B cell (primary cell): Measurements from ENCODE around the gene CRHR2. TPM values are rescaled to one million over a fixed set of nuclear protein-coding genes. Genes with fewer than 3 reads are reported as not detected.

Experiments
- ATAC-seq: fragments of 200-7000 bp; cut with Tn5 transposase; one replicate; pipeline ENCODE4 v1.10.0; 2021; ENCODE audit warnings: low read depth, mild to moderate bottlenecking, moderate number of reproducible peaks, moderate library complexity
- CTCF ChIA-PET: fragments of 350-600 bp; sonication (Branson Sonifier 250); formaldehyde crosslinking; loops from one replicate; lab custom pipeline; 2021; ENCODE audit warnings: antibody characterized with exemption, inconsistent platforms; lab: Charles Lee
- POLR2A ChIA-PET: fragments of 350-600 bp; sonication (Branson Sonifier 250); formaldehyde crosslinking; loops from one replicate; lab custom pipeline; 2021; ENCODE audit warnings: antibody characterized with exemption; lab: Charles Lee
- DNase-seq: peaks from one replicate; pipeline ENCODE4 v3.0.0; 2013
- H2AFZ ChIP-seq: 2 replicates; pipeline ENCODE4 v1.6.1; 2012; ENCODE audit warnings: mild to moderate bottlenecking, low read depth, low read length; ENCODE audit not compliant: insufficient read depth, poor library complexity, severe bottlenecking
- H3K27ac ChIP-seq, 2 donors: 1 replicate in 1 of 2; 2 replicates in 1 of 2; pipeline ENCODE4 v1.5.1; 2012 to 2013; ENCODE audit warnings: low read length in 2 of 2, mild to moderate bottlenecking in 2 of 2, moderate library complexity in 1 of 2
- H3K27me3 ChIP-seq, 4 experiments: fragments of 200-600 bp in 1 of 4; sonication (generic) in 1 of 4; replicated peaks in 1 of 4; 1 replicate in 2 of 4; 2 replicates in 2 of 4; pipeline versions ENCODE4 v1.6.1 to v1.7.0; 2013 to 2016; ENCODE audit warnings: low read length in 3 of 4, mild to moderate bottlenecking in 2 of 4, mixed read lengths in 1 of 4, moderate library complexity in 1 of 4; ENCODE audit not compliant: insufficient read depth in 4 of 4, control insufficient read depth in 3 of 4; ENCODE audit errors: control extremely low read depth in 1 of 4
- H3K36me3 ChIP-seq, 2 experiments: replicated peaks in 1 of 2; 1 replicate in 1 of 2; 2 replicates in 1 of 2; pipeline versions ENCODE4 v1.6.1 to v1.7.1; 2013; ENCODE audit warnings: low read length in 1 of 2; ENCODE audit not compliant: insufficient read depth in 2 of 2, control insufficient read depth in 1 of 2; ENCODE audit errors: control extremely low read depth in 1 of 2, extremely low read depth in 1 of 2
- H3K4me1 ChIP-seq, 2 donors: fragments of 200-600 bp in 1 of 2; sonication (generic) in 1 of 2; 1 replicate in 1 of 2; 2 replicates in 1 of 2; pipeline versions ENCODE4 v1.5.1 to v1.6.1; 2013 to 2017; ENCODE audit warnings: low read length in 2 of 2; ENCODE audit not compliant: control insufficient read depth in 2 of 2, insufficient read depth in 2 of 2
- H3K4me2 ChIP-seq: replicated peaks from 2 replicates; pipeline ENCODE3; 2012; ENCODE audit warnings: mild to moderate bottlenecking, low read depth, low read length; ENCODE audit not compliant: poor library complexity, severe bottlenecking
- H3K4me3 ChIP-seq, 5 experiments: fragments of 200-600 bp in 1 of 5; sonication (generic) in 1 of 5; 1 replicate in 3 of 5; 2 replicates in 2 of 5; pipeline versions ENCODE4 v1.5.1 to v1.7.0; 2011 to 2016; ENCODE audit warnings: low read length in 4 of 5, mild to moderate bottlenecking in 4 of 5, low read depth in 2 of 5, control low read depth in 1 of 5, moderate library complexity in 1 of 5; ENCODE audit not compliant: insufficient read depth in 1 of 5; ENCODE audit errors: control extremely low read depth in 1 of 5, extremely low read depth in 1 of 5
- H3K79me2 ChIP-seq: fragments of 200-600 bp; sonication (generic); one replicate; pipeline ENCODE4 v1.6.0; 2016; ENCODE audit warnings: low read length; ENCODE audit not compliant: control insufficient read depth, insufficient read depth
- H3K9ac ChIP-seq: fragments of 200-600 bp; sonication (generic); 2 replicates; pipeline ENCODE4 v1.6.1; 2017; ENCODE audit warnings: mild to moderate bottlenecking, low read length, moderate library complexity
- H3K9me3 ChIP-seq, 3 donors: one replicate each; pipeline versions ENCODE4 v1.6.1 to v1.7.1; 2013; ENCODE audit warnings: low read length in 2 of 3; ENCODE audit not compliant: control insufficient read depth in 2 of 3, insufficient read depth in 1 of 3; ENCODE audit errors: control extremely low read depth in 1 of 3
- H4K20me1 ChIP-seq: 2 replicates; pipeline ENCODE4 v1.6.0; 2012; ENCODE audit warnings: mild to moderate bottlenecking, low read length; ENCODE audit not compliant: insufficient read depth, control insufficient read depth, poor library complexity, severe bottlenecking
- H3K27ac Mint-ChIP-seq: one replicate; pipeline ENCODE4 v1.8.0; 2021; ENCODE audit warnings: mixed read lengths
- H3K27me3 Mint-ChIP-seq: one replicate; pipeline ENCODE4 v1.8.0; 2021; ENCODE audit warnings: mixed read lengths
- H3K4me1 Mint-ChIP-seq: one replicate; pipeline ENCODE4 v1.8.0; 2021; ENCODE audit warnings: mixed read lengths
- H3K4me3 Mint-ChIP-seq: one replicate; pipeline ENCODE4 v1.8.0; 2021; ENCODE audit warnings: mixed read lengths
- H3K9me3 Mint-ChIP-seq: one replicate; pipeline ENCODE4 v1.8.0; 2022; ENCODE audit warnings: mixed read lengths; ENCODE audit not compliant: insufficient read depth
- EZH2 ChIP-seq: IDR thresholded peaks from 2 replicates; pipeline ENCODE4 v1.6.1; 2012; ENCODE audit warnings: borderline replicate concordance, low read depth, mild to moderate bottlenecking, moderate library complexity, low read length; ENCODE audit not compliant: insufficient read depth, poor library complexity, severe bottlenecking
- WGBS: methylation state at CpG from one replicate; pipeline ENCODE4 v1.1.5; 2013; ENCODE audit warnings: missing lambda C conversion rate; ENCODE audit not compliant: insufficient coverage; 5-methylcytosine and 5-hydroxymethylcytosine counted together
- intact Hi-C: fragments of 100-400 bp; cut with micrococcal nuclease; formaldehyde crosslinking; loops from one replicate; pipeline ENCODE4 v1.10.0; 2022
- polyA plus RNA-seq: library from polyadenylated mRNA; depleted of rRNA; stranded (reverse); fragments of >200 nt; gene quantifications from 2 replicates; pipeline ENCODE4 v1.2.3, GENCODE V29; 2012
- total RNA-seq, 2 donors: library from RNA; stranded (reverse); fragments of 120-200 nt in 1 of 2; gene quantifications; 1 replicate in 1 of 2; 2 replicates in 1 of 2; pipeline versions ENCODE4 v1.2.3 to v1.2.4, GENCODE V29; 2013 to 2022
- TF ChIP-seq, protein P1 (sequence below): fragments of 200-600 bp; IDR thresholded peaks from one replicate; pipeline ENCODE4 v1.8.0; 2022; ENCODE audit warnings: antibody characterized with exemption, mild to moderate bottlenecking

Gene CRHR2
- total and polyA plus RNA-seq, 2 donors (not counting 1 experiment from before 2014, with no cell fraction given), result not detected

GRCh38 chr7:30618080-30618676, 64.1 kb downstream of the CRHR2 start:
- Mint-ChIP-seq H3K4me3 (no peak overlapping the region), H3K9me3 (no peaks in the 10 kb centered on the region), H3K27me3 (no peaks in the 10 kb centered on the region), H3K27ac (no peak overlapping the region), H3K4me1 (no peaks in the 10 kb centered on the region)
- Histone ChIP-seq H3K4me2 (no peak overlapping the region), H3K36me3 (peaks cover 24 to 72% of the 10 kb centered on the region in 2 experiments), H3K27ac (no peak overlapping the region), H3K4me1 (no peaks in the 10 kb centered on the region), H3K4me3 (no peak overlapping the region), H3K9me3 (no peaks in the 10 kb centered on the region), H3K79me2 (no peaks in the 10 kb centered on the region), H4K20me1 (no peaks in the 10 kb centered on the region), H3K27me3 (no peaks in the 10 kb centered on the region), H3K9ac (no peak overlapping the region), H2AFZ (no peak overlapping the region)
- ATAC-seq (no peak), DNase-seq (no peak)
- TF ChIP-seq, protein P1, sequence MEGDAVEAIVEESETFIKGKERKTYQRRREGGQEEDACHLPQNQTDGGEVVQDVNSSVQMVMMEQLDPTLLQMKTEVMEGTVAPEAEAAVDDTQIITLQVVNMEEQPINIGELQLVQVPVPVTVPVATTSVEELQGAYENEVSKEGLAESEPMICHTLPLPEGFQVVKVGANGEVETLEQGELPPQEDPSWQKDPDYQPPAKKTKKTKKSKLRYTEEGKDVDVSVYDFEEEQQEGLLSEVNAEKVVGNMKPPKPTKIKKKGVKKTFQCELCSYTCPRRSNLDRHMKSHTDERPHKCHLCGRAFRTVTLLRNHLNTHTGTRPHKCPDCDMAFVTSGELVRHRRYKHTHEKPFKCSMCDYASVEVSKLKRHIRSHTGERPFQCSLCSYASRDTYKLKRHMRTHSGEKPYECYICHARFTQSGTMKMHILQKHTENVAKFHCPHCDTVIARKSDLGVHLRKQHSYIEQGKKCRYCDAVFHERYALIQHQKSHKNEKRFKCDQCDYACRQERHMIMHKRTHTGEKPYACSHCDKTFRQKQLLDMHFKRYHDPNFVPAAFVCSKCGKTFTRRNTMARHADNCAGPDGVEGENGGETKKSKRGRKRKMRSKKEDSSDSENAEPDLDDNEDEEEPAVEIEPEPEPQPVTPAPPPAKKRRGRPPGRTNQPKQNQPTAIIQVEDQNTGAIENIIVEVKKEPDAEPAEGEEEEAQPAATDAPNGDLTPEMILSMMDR, result no peak
- no peak for TF ChIP-seq EZH2
- 100% methylated on average over 2 of the region's 4 CpGs for WGBS
- intact Hi-C loops, result no loop called here
- ChIA-PET POLR2A (no interaction called here), CTCF (interaction anchor here (0.6 to 1.3 kb wide), 2 partner anchors 123 to 1695 kb away, joined by 3 read pairs; no protein-coding TSS in a partner anchor)

- Histone ChIP-seq H3K79me2 (no peaks in the 10 kb centered on the region), H3K27me3 (no peaks in the 10 kb centered on the region), H3K4me3 (no peak overlapping the region), H3K36me3 (peaks cover 26 to 73% of the 10 kb centered on the region in 2 experiments), H3K9ac (no peak overlapping the region), H3K27ac (no peak overlapping the region), H3K4me2 (no peak overlapping the region), H4K20me1 (no peaks in the 10 kb centered on the region), H3K4me1 (no peaks in the 10 kb centered on the region), H3K9me3 (no peaks in the 10 kb centered on the region), H2AFZ (no peak overlapping the region)
- CTCF ChIA-PET, result no interaction called here
- Mint-ChIP-seq H3K4me3 (no peak overlapping the region), H3K4me1 (no peaks in the 10 kb centered on the region), H3K9me3 (no peaks in the 10 kb centered on the region), H3K27ac (no peak overlapping the region), H3K27me3 (no peaks in the 10 kb centered on the region)
- 90% methylated on average over 2 of the region's 2 CpGs for WGBS
- DNase-seq (no peak), ATAC-seq (no peak)
- TF ChIP-seq, protein P1, result no peak
- TF ChIP-seq EZH2, result no peak
- POLR2A ChIA-PET, result no interaction called here
- intact Hi-C loops, result no loop called here
Observed at GRCh38 chr7:30617359-30617758, 64.9 kb downstream of the CRHR2 start.
